GM12878 (cell line): Measurements from ENCODE around the gene LCORL. TPM values are rescaled to one million over a fixed set of nuclear protein-coding genes. Genes with fewer than 3 reads are reported as not detected.

ENCODE experiments used
- ATAC-seq: fragments of 200-7000 bp; cut with Tn5 transposase; 3 replicates; pipeline ENCODE4 v1.9.1; 2020; ENCODE audit warnings: mild to moderate bottlenecking, moderate library complexity
- BruUV-seq: library from RNA; stranded (reverse); fragments of 400-500 nt; replicated peaks from 2 replicates; lab custom pipeline; 2021; lab: Mats Ljungman, UMichigan
- CTCF ChIA-PET: fragments of 300-600 bp; sonication (Branson Sonifier 250); formaldehyde crosslinking; extraction: SDS; loops from one replicate; lab custom pipeline; 2021; ENCODE audit warnings: inconsistent platforms; lab: Yijun Ruan, JAX
- POLR2A ChIA-PET: fragments of 350-600 bp; formaldehyde crosslinking; extraction: SDS; loops from one replicate; lab custom pipeline; 2021; ENCODE audit warnings: inconsistent platforms; lab: Charles Lee
- RAD21 ChIA-PET: fragments of 300-600 bp; sonication (Branson Sonifier 250); formaldehyde crosslinking; loops from one replicate; lab custom pipeline; 2023; ENCODE audit warnings: antibody characterized with exemption; ENCODE audit not compliant: unreplicated experiment; lab: Charles Lee
- SMC1A ChIA-PET: fragments of 300-600 bp; sonication (Branson Sonifier 250); formaldehyde crosslinking; loops from one replicate; lab custom pipeline; 2023; ENCODE audit not compliant: unreplicated experiment, uncharacterized antibody; lab: Charles Lee
- DNase-seq: peaks from one replicate; pipeline ENCODE4 v3.0.0-alpha.2; 2011; ENCODE audit warnings: low read depth, low spot score
- FAIRE-seq: peaks from 3 replicates; lab custom pipeline; 2011; peaks lifted over from hg19 to GRCh38; lab: Jason Lieb, UNC
- H2AFZ ChIP-seq: 2 replicates; pipeline ENCODE4 v1.6.0; 2011; ENCODE audit warnings: low read depth, low read length, control low read depth; ENCODE audit not compliant: control insufficient read depth
- H3K27ac ChIP-seq: 2 replicates; pipeline ENCODE4 v1.5.1; 2011; ENCODE audit warnings: control low read depth; ENCODE audit not compliant: control insufficient read depth, insufficient read depth
- H3K27me3 ChIP-seq, 2 experiments: replicated peaks in 1 of 2; 2 replicates each; pipeline versions ENCODE4 v1.6.0 to v1.6.1; 2011; ENCODE audit warnings: low read length in 1 of 2; ENCODE audit not compliant: control insufficient read depth in 2 of 2, insufficient read depth in 2 of 2
- H3K36me3 ChIP-seq, 2 experiments: 2 replicates each; pipeline ENCODE4 v1.5.1; 2011; ENCODE audit warnings: low read length in 1 of 2; ENCODE audit not compliant: control insufficient read depth in 2 of 2, insufficient read depth in 2 of 2
- H3K4me1 ChIP-seq: 2 replicates; pipeline ENCODE4 v1.6.1; 2011; ENCODE audit warnings: mild to moderate bottlenecking, low read length, moderate library complexity, mixed read lengths; ENCODE audit not compliant: control insufficient read depth, insufficient read depth
- H3K4me2 ChIP-seq: 2 replicates; pipeline ENCODE4 v1.6.0; 2011; ENCODE audit warnings: control low read depth; ENCODE audit not compliant: control insufficient read depth, insufficient read depth
- H3K4me3 ChIP-seq: fragments of 200-600 bp; sonication (generic); 2 replicates; pipeline ENCODE4 v1.5.1; 2016
- H3K79me2 ChIP-seq: 2 replicates; pipeline ENCODE4 v1.6.0; 2011; ENCODE audit warnings: low read length; ENCODE audit not compliant: control insufficient read depth, insufficient read depth
- H3K9ac ChIP-seq: 2 replicates; pipeline ENCODE4 v1.8.0; 2011; ENCODE audit warnings: low read length, control low read depth, mixed read lengths; ENCODE audit not compliant: control insufficient read depth, insufficient read depth
- H3K9me3 ChIP-seq: replicated peaks from 3 replicates; pipeline ENCODE4 v1.5.1; 2011; ENCODE audit warnings: mild to moderate bottlenecking, low read length; ENCODE audit not compliant: control insufficient read depth, insufficient read depth
- H4K20me1 ChIP-seq: 2 replicates; pipeline ENCODE4 v1.6.0; 2011; ENCODE audit not compliant: control insufficient read depth, insufficient read depth
- BCL3 ChIP-seq: IDR thresholded peaks from 2 replicates; pipeline ENCODE4 v1.6.1; 2011; ENCODE audit warnings: borderline replicate concordance, low read depth, mild to moderate bottlenecking, moderate library complexity, low read length; ENCODE audit not compliant: insufficient read depth, poor library complexity, severe bottlenecking
- HDAC2 ChIP-seq: fragments of 200-600 bp; sonication (generic); IDR thresholded peaks from 2 replicates; pipeline ENCODE4 v1.6.1; 2017
- IKZF1 ChIP-seq: fragments of 450-650 bp; conservative IDR thresholded peaks from 2 replicates; pipeline ENCODE4 v1.6.1; 2017; ENCODE audit warnings: antibody characterized with exemption, mild to moderate bottlenecking
- JUNB ChIP-seq: IDR thresholded peaks from 2 replicates; pipeline ENCODE4 v1.6.1; 2016; ENCODE audit warnings: antibody characterized with exemption, mild to moderate bottlenecking
- MAX ChIP-seq: IDR thresholded peaks from 2 replicates; pipeline ENCODE4 v1.6.1; 2012; ENCODE audit warnings: low read depth, low read length, improper control_type of control experiment
- MEF2A ChIP-seq: IDR thresholded peaks from 2 replicates; pipeline ENCODE4 v1.6.1; 2011; ENCODE audit warnings: low read depth, mild to moderate bottlenecking, low read length, moderate library complexity; ENCODE audit not compliant: insufficient read depth
- MTA2 ChIP-seq: fragments of 450-650 bp; IDR thresholded peaks from 2 replicates; pipeline ENCODE4 v1.6.1; 2016; ENCODE audit warnings: low read depth, mild to moderate bottlenecking, moderate library complexity
- NFYA ChIP-seq: IDR thresholded peaks from 2 replicates; pipeline ENCODE4 v1.6.1; 2011; ENCODE audit warnings: low read depth, mild to moderate bottlenecking, low read length, improper control_type of control experiment, borderline replicate concordance
- NR2F1 ChIP-seq: fragments of 450-650 bp; conservative IDR thresholded peaks from 2 replicates; pipeline ENCODE4 v1.6.1; 2017; ENCODE audit warnings: mild to moderate bottlenecking
- PKNOX1 ChIP-seq: fragments of 450-650 bp; IDR thresholded peaks from 2 replicates; pipeline ENCODE4 v1.6.1; 2016; ENCODE audit warnings: mild to moderate bottlenecking
- RAD21 ChIP-seq: IDR thresholded peaks from 2 replicates; pipeline ENCODE4 v1.6.1; 2011; ENCODE audit warnings: mild to moderate bottlenecking, low read depth, low read length, moderate library complexity; ENCODE audit not compliant: insufficient read depth
- SP1 ChIP-seq: IDR thresholded peaks from one replicate; pipeline ENCODE4 v1.6.1; 2011; ENCODE audit warnings: low read depth, low read length
- TARDBP ChIP-seq: IDR thresholded peaks from 2 replicates; pipeline ENCODE4 v1.6.1; 2016; ENCODE audit warnings: borderline replicate concordance
- TCF3 ChIP-seq: IDR thresholded peaks from 2 replicates; pipeline ENCODE4 v1.6.1; 2012; ENCODE audit warnings: low read depth, mild to moderate bottlenecking, low read length, borderline replicate concordance; ENCODE audit not compliant: insufficient read depth
- USF1 ChIP-seq: IDR thresholded peaks from 2 replicates; pipeline ENCODE4 v1.6.1; 2011; ENCODE audit warnings: borderline replicate concordance, low read depth, mild to moderate bottlenecking, moderate library complexity, mixed read lengths, low read length; ENCODE audit not compliant: insufficient read depth; ENCODE audit errors: extremely low read length
- ZBED1 ChIP-seq: IDR thresholded peaks from 2 replicates; pipeline ENCODE4 v1.6.1; 2016; ENCODE audit warnings: borderline replicate concordance
- ZBTB33 ChIP-seq: fragments of 450-650 bp; IDR thresholded peaks from 2 replicates; pipeline ENCODE4 v1.6.1; 2017; ENCODE audit warnings: mild to moderate bottlenecking
- ZNF217 ChIP-seq: fragments of 450-650 bp; IDR thresholded peaks from 2 replicates; pipeline ENCODE4 v1.6.1; 2017; ENCODE audit warnings: antibody characterized with exemption, mild to moderate bottlenecking
- ZNF274 ChIP-seq: IDR thresholded peaks from one replicate; pipeline ENCODE4 v1.8.0; 2011; ENCODE audit not compliant: insufficient read length, insufficient read depth
- in situ Hi-C: fragments of 300-500 bp; cut with MboI; formaldehyde crosslinking; loops from 9 replicates; pipeline ENCODE4 v1.14.3; 2018; ENCODE audit warnings: mixed read lengths
- intact Hi-C: fragments of 100-400 bp; cut with micrococcal nuclease; formaldehyde crosslinking; loops from one replicate; pipeline ENCODE4 v1.14.2; 2022; ENCODE audit not compliant: unreplicated experiment
- polyA plus RNA-seq, 11 experiments: library from polyadenylated mRNA; depleted of rRNA in 4 of 11; unstranded in 6 of 11; stranded (reverse) in 5 of 11; fragments of >200 nt; fragmentation: Nextera tagmentation in 4 of 11; fragmentation: Illumina TruSeq in 1 of 11; extraction: Ambion mirVana in 4 of 11; extraction: Trizol in 1 of 11; gene quantifications; 1 replicate in 1 of 11; 2 replicates in 10 of 11; pipeline versions ENCODE4 v1.2.1 to v1.2.3, GENCODE V29; 2011 to 2016; ENCODE audit warnings: inconsistent platforms in 2 of 11, missing spikeins in 2 of 11, low read depth in 1 of 11
- total RNA-seq, 4 experiments: library from RNA; depleted of rRNA in 3 of 4; stranded (reverse); fragments of >200 nt in 3 of 4; fragmentation: Illumina TruSeq in 1 of 4; extraction: Trizol in 1 of 4; gene quantifications; 2 replicates each; pipeline versions ENCODE4 v1.2.1 to v1.2.3, GENCODE V29; 2013 to 2021

Gene LCORL
- total and polyA plus RNA-seq, 10 of the 15 experiments (the other 5 are each of a cell fraction or from before 2014, with no cell fraction given): 2.2 to 9.8 (median 5.9) TPM

GRCh38 chr4:17981063-17981462 lies 40.5 kb downstream of the LCORL start (continued):
- no peak for TF ChIP-seq ZBTB33
- no peak for TF ChIP-seq PKNOX1
- TF ChIP-seq HDAC2: no peak
- TF ChIP-seq SP1: no peak
- TF ChIP-seq TARDBP: no peak
- TF ChIP-seq ZNF217: no peak
- TF ChIP-seq MEF2A: no peak
- TF ChIP-seq NFYA: no peak
- no peak for TF ChIP-seq TCF3

- no peak overlapping the region for H3K9ac ChIP-seq
- no peaks in the 10 kb centered on the region for H4K20me1 ChIP-seq
- in situ Hi-C loops (no loop called here), intact Hi-C loops (no loop called here)
- ChIA-PET SMC1A (no interaction called here), CTCF (no interaction called here), POLR2A (no interaction called here), RAD21 (no interaction called here)
- peaks cover 0 to 4% of the 10 kb centered on the region in 2 experiments; a peak in 1 of 4 replicates for H3K36me3 ChIP-seq
- no peak overlapping the region for H2AFZ ChIP-seq
- no peak overlapping the region for H3K4me2 ChIP-seq
- H3K4me3 ChIP-seq: no peak overlapping the region
- no peaks in the 10 kb centered on the region for H3K4me1 ChIP-seq
- H3K9me3 ChIP-seq: no peaks in the 10 kb centered on the region; the same call in 2 of the 3 replicates
- TF ChIP-seq JUNB (no peak), MTA2 (no peak), ZBED1 (no peak), USF1 (no peak), BCL3 (no peak), NR2F1 (no peak), ZNF274 (no peak), MAX (no peak), RAD21 (no peak), IKZF1 (no peak)
- DNase-seq: no peak
- BruUV-seq: no TSS peak
- FAIRE-seq: no peak
- H3K79me2 ChIP-seq: peaks cover 2% of the 10 kb centered on the region
- no peaks in the 10 kb centered on the region for H3K27me3 ChIP-seq
- H3K27ac ChIP-seq: no peak overlapping the region
- no peak for ATAC-seq
These were observed 52.8 kb downstream of the LCORL start for GRCh38 chr4:17968721-17969120.
